Loucy (cell line): ENCODE data around the gene IGSF8.

Experiments used
- H2AFZ ChIP-seq: fragments of 200-600 bp; sonication (generic); 2 replicates; pipeline ENCODE4 v1.6.0; 2016; ENCODE audit warnings: antibody characterized with exemption, mild to moderate bottlenecking, low read length, moderate library complexity
- H3F3A ChIP-seq: fragments of 200-600 bp; 2 replicates; pipeline ENCODE4 v1.6.0; 2016; ENCODE audit warnings: antibody characterized with exemption, low read depth, mild to moderate bottlenecking
- H3K27me3 ChIP-seq: fragments of 200-600 bp; sonication (generic); 2 replicates; pipeline ENCODE4 v1.6.1; 2014; ENCODE audit warnings: low read length, mild to moderate bottlenecking; ENCODE audit not compliant: insufficient read depth, poor library complexity, severe bottlenecking
- H3K36me3 ChIP-seq: fragments of 200-600 bp; sonication (generic); 2 replicates; pipeline ENCODE4 v1.6.1; 2016; ENCODE audit warnings: low read length; ENCODE audit not compliant: insufficient read depth
- H3K4me1 ChIP-seq: fragments of 200-600 bp; sonication (generic); 2 replicates; pipeline ENCODE4 v1.5.1; 2014; ENCODE audit warnings: low read length, mild to moderate bottlenecking; ENCODE audit not compliant: insufficient read depth, poor library complexity, severe bottlenecking
- H3K4me2 ChIP-seq: fragments of 200-600 bp; sonication (generic); 2 replicates; pipeline ENCODE4 v1.6.0; 2014; ENCODE audit warnings: antibody characterized with exemption, low read length, low read depth, mild to moderate bottlenecking; ENCODE audit not compliant: poor library complexity, severe bottlenecking
- H3K4me3 ChIP-seq: fragments of 200-600 bp; sonication (generic); 2 replicates; pipeline ENCODE4 v1.5.1; 2014; ENCODE audit warnings: low read length, mild to moderate bottlenecking, mixed read lengths; ENCODE audit not compliant: poor library complexity, severe bottlenecking
- H3K79me2 ChIP-seq: fragments of 200-600 bp; sonication (generic); 2 replicates; pipeline ENCODE4 v1.6.1; 2014; ENCODE audit warnings: low read length; ENCODE audit not compliant: insufficient read depth
- H3K9ac ChIP-seq: fragments of 200-600 bp; sonication (generic); 2 replicates; pipeline ENCODE4 v1.6.0; 2014; ENCODE audit warnings: mild to moderate bottlenecking, low read depth, low read length, moderate library complexity; ENCODE audit not compliant: poor library complexity, severe bottlenecking
- H3K9me2 ChIP-seq: fragments of 200-600 bp; sonication (generic); replicated peaks from 2 replicates; pipeline ENCODE4 v1.6.1; 2016; ENCODE audit warnings: low read depth, low read length, mixed read lengths
- H3K9me3 ChIP-seq: fragments of 200-600 bp; sonication (generic); 2 replicates; pipeline ENCODE4 v1.6.1; 2014; ENCODE audit warnings: mild to moderate bottlenecking, antibody characterized with exemption, low read length, low read depth; ENCODE audit not compliant: insufficient read depth
- H4K20me1 ChIP-seq: fragments of 200-600 bp; sonication (generic); 2 replicates; pipeline ENCODE4 v1.6.0; 2014; ENCODE audit warnings: antibody characterized with exemption, low read length, mild to moderate bottlenecking; ENCODE audit not compliant: insufficient read depth, poor library complexity, severe bottlenecking
- EZH2phosphoT487 ChIP-seq: fragments of 200-600 bp; IDR thresholded peaks from 2 replicates; pipeline ENCODE4 v1.6.1; 2018; ENCODE audit warnings: antibody characterized with exemption, mild to moderate bottlenecking, moderate library complexity, borderline replicate concordance
- TF ChIP-seq, protein P1 (sequence below): fragments of 200-600 bp; sonication (generic); conservative IDR thresholded peaks from 2 replicates; pipeline ENCODE4 v1.5.1; 2014; ENCODE audit warnings: mild to moderate bottlenecking, antibody characterized with exemption, low read length

The IGSF8 gene

DNA sequence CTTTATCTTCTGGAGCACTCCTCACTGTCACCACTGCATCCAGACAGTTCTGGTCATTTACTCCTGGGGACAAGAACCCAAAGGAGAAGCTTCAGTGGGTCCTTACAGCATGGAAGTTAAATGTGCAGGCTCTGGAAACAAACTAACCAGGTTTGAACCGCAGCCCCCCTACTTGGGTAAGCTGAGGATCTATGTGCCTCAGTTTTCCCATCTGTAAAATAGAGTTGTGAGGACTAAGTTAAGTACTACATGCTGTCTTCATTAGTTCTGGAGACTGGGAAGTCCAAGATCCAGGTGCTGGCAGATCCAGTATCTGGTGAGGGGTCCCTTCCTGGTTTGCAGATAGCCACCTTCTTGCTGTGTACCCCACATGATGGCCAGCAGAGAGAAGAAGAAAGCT, 9.1 kb upstream of the IGSF8 start:
- Histone ChIP-seq H3K9ac (no peak overlapping the region), H3F3A (no peaks in the 10 kb centered on the region), H4K20me1 (no peaks in the 10 kb centered on the region), H3K4me2 (no peak overlapping the region), H3K36me3 (no peaks in the 10 kb centered on the region), H2AFZ (no peak overlapping the region), H3K9me3 (no peaks in the 10 kb centered on the region), H3K9me2 (no peaks in the 10 kb centered on the region), H3K4me3 (no peak overlapping the region), H3K27me3 (no peaks in the 10 kb centered on the region), H3K79me2 (no peaks in the 10 kb centered on the region), H3K4me1 (peaks cover 8% of the 10 kb centered on the region)
- TF ChIP-seq, protein P1, sequence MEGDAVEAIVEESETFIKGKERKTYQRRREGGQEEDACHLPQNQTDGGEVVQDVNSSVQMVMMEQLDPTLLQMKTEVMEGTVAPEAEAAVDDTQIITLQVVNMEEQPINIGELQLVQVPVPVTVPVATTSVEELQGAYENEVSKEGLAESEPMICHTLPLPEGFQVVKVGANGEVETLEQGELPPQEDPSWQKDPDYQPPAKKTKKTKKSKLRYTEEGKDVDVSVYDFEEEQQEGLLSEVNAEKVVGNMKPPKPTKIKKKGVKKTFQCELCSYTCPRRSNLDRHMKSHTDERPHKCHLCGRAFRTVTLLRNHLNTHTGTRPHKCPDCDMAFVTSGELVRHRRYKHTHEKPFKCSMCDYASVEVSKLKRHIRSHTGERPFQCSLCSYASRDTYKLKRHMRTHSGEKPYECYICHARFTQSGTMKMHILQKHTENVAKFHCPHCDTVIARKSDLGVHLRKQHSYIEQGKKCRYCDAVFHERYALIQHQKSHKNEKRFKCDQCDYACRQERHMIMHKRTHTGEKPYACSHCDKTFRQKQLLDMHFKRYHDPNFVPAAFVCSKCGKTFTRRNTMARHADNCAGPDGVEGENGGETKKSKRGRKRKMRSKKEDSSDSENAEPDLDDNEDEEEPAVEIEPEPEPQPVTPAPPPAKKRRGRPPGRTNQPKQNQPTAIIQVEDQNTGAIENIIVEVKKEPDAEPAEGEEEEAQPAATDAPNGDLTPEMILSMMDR: no peak
- TF ChIP-seq EZH2phosphoT487: no peak

GRCh38 chr1:160105155-160105554, 6.7 kb upstream of the IGSF8 start:
- Histone ChIP-seq H3K36me3 (no peaks in the 10 kb centered on the region), H3K79me2 (no peaks in the 10 kb centered on the region), H3K4me3 (no peak overlapping the region), H3K4me2 (no peak overlapping the region), H3K4me1 (peaks cover 12% of the 10 kb centered on the region), H3K9me2 (no peaks in the 10 kb centered on the region), H2AFZ (no peak overlapping the region), H3K9me3 (no peaks in the 10 kb centered on the region), H3K27me3 (no peaks in the 10 kb centered on the region), H3F3A (no peaks in the 10 kb centered on the region), H4K20me1 (no peaks in the 10 kb centered on the region), H3K9ac (no peak overlapping the region)
- no peak for TF ChIP-seq EZH2phosphoT487
- TF ChIP-seq, protein P1: no peak

- Histone ChIP-seq H3F3A (no peaks in the 10 kb centered on the region), H3K27me3 (no peaks in the 10 kb centered on the region), H3K4me3 (no peak overlapping the region), H3K9me2 (no peaks in the 10 kb centered on the region), H3K79me2 (no peaks in the 10 kb centered on the region), H3K36me3 (no peaks in the 10 kb centered on the region), H3K9me3 (no peaks in the 10 kb centered on the region), H3K4me1 (peaks cover 14% of the 10 kb centered on the region), H3K9ac (no peak overlapping the region), H2AFZ (no peak overlapping the region), H4K20me1 (no peaks in the 10 kb centered on the region), H3K4me2 (no peak overlapping the region)
- TF ChIP-seq, protein P1: no peak
- no peak for TF ChIP-seq EZH2phosphoT487
Observed at GRCh38 chr1:160104486-160104885, 6.1 kb upstream of the IGSF8 start.
